ENCODE data around the gene SLC7A8.

- TF ChIP-seq POLR2A (IDR thresholded peaks at IDR 0.05) (no peak), CTCF (IDR thresholded peaks at IDR 0.05) (no peak)
Measured at GRCh38 chr14:23187925-23188324, 4.5 kb upstream of the SLC7A8 start.
